GM19351 (cell line): ENCODE measurements around the gene DDIT4L.
"Not testable (repeated sequence)": the region's sequence is repeated elsewhere in the genome, so short reads cannot be mapped to it uniquely, and the experiment has no call there.

Source experiments
- ATAC-seq: cut with Tn5 transposase; IDR thresholded peaks from one replicate; pipeline ENCODE4 v1.9.1; 2021; ENCODE audit warnings: mild to moderate bottlenecking, moderate library complexity; ENCODE audit not compliant: unreplicated experiment

The DDIT4L gene

GRCh38 chr4:100189820-100190642 is at the start of gene DDIT4L:
Gene DDIT4L, minus strand, starts transcription at chr4:100190468. Its CDS starts 485 bp downstream, at chr4:100189983.
- peak; percentile 65 for ATAC-seq

- ATAC-seq, result no peak
Observed at GRCh38 chr4:100240008-100240407, 49.7 kb upstream of the DDIT4L start.

GRCh38 chr4:100224721-100225120 is 34.5 kb upstream of the DDIT4L start:
- ATAC-seq, result no peak

GRCh38 chr4:100224160-100224559 is 33.9 kb upstream of the DDIT4L start:
- no peak for ATAC-seq

- ATAC-seq, result peak; percentile 88
Observed at GRCh38 chr4:100208964-100209363, 18.7 kb upstream of the DDIT4L start.

- peak; percentile 10 for ATAC-seq
Observed at GRCh38 chr4:100208459-100208858, 18.2 kb upstream of the DDIT4L start.

- peak; percentile 33 for ATAC-seq
Observed at GRCh38 chr4:100206850-100207249, 16.6 kb upstream of the DDIT4L start.

- no peak for ATAC-seq
Observed at GRCh38 chr4:100198061-100198460, 7.8 kb upstream of the DDIT4L start.

- ATAC-seq, result not testable (repeated sequence)
Observed at GRCh38 chr4:100196388-100197071, 6.3 kb upstream of the DDIT4L start.

GRCh38 chr4:100190643-100191600 is 654 bp upstream of the DDIT4L start:
- peak; percentile 12 for ATAC-seq

GRCh38 chr4:100188829-100189228 is 1.4 kb downstream of the DDIT4L start:
- ATAC-seq, result no peak

- no peak for ATAC-seq
Observed at GRCh38 chr4:100187781-100188180, 2.5 kb downstream of the DDIT4L start.

GRCh38 chr4:100184787-100185186 is 5.5 kb downstream of the DDIT4L start:
- ATAC-seq, result no peak

GRCh38 chr4:100177855-100178254 is 12.4 kb downstream of the DDIT4L start:
- no peak for ATAC-seq

GRCh38 chr4:100177126-100177525 is 13.1 kb downstream of the DDIT4L start:
- no peak for ATAC-seq

GRCh38 chr4:100175858-100176257 is 14.4 kb downstream of the DDIT4L start:
- no peak for ATAC-seq

- no peak for ATAC-seq
Observed at GRCh38 chr4:100174985-100175383, 15.3 kb downstream of the DDIT4L start.

- no peak for ATAC-seq
Observed at GRCh38 chr4:100170986-100171385, 19.3 kb downstream of the DDIT4L start.

GRCh38 chr4:100169491-100170485 is 20.5 kb downstream of the DDIT4L start:
- no peak for ATAC-seq

- no peak for ATAC-seq
Observed at GRCh38 chr4:100168521-100168920, 21.7 kb downstream of the DDIT4L start.
